Activated gamma-delta T cell (primary cell): Measurements from ENCODE around the gene RPL27A.

Experiments
- DNase-seq: peaks from one replicate; lab custom pipeline; 2025; lab: John Stamatoyannopoulos, UW

The RPL27A gene

GRCh38 chr11:8699903-8700302, 17.3 kb downstream of the RPL27A start:
- DNase-seq = no peak

DNA sequence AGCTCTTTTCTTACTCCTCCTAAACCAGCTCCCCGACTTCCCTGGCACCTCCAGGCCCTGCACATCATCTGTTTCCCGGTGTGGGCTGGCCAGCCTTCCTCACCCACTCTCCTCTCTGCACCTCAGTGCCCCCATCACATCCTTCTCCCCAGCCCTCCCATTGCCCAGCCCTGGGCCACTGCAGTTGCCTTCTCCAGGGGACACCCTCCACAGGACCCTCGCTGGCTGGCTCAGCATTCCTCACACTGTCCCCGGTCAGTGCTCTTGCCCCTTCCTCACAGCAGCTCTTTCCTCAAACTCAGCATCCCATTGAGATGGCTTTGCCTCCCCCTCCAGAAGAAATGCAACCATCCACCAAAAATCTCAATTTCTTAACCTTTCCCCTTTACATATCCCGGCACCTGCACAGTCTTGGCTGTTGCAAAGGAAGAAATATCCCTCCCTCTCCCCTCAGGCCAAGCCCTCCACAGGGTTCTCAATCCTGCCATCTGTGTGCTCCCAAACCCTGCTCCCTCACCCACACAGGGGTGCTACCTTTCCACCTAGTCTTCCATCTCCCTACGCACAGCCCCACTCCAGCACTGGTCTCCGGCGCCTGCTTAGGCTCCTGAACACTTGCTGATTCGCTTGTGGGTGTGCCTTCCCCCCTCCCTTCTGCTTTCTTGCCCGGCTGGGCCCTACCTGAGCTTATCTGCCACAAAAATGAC, 19.5 kb downstream of the RPL27A start:
- DNase-seq = no peak

DNA sequence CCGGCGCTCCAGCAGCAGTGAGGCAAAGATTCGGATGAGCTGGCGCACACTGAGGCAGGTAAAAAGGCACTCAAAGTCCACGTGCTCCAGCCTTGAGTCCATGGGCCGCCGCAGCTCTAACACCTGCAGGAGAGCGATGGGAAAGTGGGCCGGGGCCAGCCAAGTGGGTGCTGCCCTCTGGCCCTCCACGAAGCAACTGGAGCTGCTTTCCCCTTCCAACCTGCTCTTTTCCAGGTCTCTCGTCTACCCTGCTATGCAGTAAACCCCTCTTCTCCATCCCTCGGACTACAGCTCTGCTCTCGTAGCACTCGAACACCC, 20.0 kb downstream of the RPL27A start:
- no peak for DNase-seq

DNA sequence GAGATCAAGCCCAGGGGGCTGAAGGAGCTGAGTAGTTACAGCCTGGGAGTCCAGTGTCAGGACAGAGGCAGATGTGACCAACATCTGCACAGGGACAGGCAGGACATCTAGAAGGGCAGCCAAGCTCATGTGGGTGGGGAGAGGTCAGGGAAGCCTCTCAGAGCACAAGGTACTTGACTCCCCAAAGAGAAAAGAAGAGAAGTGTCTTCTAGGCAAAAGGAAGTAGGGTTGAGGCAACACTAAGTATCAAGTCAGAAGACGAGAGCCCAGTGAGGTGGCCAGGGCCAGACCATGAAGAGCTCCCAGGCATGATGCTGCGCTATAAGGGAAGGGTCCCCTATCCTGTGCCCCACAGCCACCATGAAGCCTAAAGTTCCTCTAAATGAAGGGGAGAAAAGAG, 21.5 kb downstream of the RPL27A start:
- no peak for DNase-seq

GRCh38 chr11:8705146-8705545, 22.6 kb downstream of the RPL27A start:
- DNase-seq = no peak

DNA sequence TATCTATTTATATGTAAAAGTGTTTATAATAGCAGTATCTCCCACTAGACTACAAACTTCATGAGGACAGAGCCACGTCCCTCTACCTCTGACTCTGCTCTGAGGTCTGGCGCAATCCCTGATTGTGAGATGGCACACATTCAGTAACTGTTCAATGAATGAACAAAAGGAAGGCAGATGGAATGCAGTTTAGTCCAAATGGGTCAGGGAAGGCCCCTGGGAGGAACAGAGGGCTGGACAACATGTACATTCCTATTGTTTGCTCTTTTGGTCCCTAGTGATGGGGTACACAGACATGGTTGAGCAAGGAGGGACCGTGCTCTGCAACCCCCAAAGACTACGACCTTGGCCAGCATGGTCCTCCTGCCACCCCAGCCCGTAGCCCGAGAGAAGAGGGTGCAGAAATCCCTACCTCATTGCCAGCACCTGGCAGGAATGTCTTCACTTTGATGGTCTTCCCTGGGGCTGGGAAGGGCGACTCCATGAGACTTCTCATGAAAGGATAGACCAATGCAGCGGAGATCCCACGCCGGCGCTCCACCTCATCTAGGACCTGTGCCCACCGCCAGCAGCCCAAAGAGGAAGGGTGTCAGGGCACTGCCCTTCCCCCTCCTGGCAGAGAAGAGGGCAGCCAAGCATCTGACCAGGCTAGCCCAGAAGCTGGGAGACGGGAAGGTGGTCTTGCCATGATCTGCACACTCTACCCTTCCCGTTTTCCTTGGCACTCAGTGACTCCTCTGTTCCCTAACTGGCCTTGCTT, 24.3 kb downstream of the RPL27A start:
- no peak for DNase-seq

GRCh38 chr11:8707541-8708191, 25.1 kb downstream of the RPL27A start:
- DNase-seq = no peak

DNA sequence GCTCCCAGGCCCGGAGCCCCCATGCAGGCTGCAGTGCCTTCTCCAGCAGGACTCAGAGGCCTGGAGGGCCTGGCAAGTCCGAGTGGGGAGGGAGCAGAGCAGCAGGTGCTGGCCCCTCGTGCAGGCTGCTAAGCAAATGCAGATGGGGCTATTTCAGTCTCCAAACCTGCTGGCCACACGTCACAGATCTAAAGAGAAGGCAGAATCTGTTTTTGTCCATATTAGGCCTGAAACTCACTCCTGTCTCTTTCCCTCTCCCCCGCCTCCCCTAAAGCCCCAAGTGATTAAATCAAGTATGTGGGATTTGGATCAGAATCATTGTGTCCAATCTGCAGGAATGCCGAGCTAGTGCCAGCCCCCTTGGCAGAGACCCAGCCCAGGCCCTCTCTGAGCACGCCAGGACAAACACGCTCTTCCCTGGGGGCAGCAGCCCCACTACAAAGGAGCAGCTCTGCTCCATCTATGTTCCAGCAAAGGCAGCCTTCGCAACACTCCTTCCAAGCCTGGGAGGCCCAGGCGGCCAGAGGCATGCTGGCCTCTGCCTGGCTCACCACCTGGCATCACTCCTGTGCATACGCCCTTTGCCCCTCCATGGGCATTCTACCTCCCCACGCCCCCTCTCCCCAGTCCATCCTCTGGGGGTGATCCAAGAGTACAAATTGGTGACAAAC, 26.5 kb downstream of the RPL27A start:
- DNase-seq = no peak

- no peak for DNase-seq
These were observed 27.2 kb downstream of the RPL27A start for GRCh38 chr11:8709777-8710176.

DNA sequence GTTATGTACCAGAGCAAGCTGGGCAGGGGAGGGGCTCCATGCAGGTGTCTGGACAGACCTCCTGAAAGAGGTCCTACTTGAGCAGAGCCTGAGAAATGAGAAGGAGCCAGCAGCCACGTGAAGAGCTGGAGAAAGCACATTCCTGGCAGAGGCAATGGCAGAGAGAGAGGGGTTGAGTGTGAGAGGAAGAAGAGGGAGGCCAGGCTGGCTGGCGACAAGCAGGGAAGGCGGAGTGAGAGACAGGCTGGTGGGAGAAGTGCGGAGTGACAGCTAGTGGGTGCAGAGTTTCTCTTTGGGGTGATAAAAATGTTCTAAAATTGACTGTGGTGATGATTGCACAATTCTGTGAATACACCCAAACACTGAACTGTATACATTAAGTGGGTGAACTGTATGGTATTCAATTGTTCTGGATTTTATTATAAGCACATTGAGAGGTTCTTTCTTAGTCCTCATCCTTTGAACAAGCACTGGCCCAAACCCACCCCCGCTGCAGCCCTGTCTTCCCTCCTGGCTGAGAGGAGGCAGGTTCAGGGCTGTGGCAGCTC, 29.4 kb downstream of the RPL27A start:
- DNase-seq = no peak

DNA sequence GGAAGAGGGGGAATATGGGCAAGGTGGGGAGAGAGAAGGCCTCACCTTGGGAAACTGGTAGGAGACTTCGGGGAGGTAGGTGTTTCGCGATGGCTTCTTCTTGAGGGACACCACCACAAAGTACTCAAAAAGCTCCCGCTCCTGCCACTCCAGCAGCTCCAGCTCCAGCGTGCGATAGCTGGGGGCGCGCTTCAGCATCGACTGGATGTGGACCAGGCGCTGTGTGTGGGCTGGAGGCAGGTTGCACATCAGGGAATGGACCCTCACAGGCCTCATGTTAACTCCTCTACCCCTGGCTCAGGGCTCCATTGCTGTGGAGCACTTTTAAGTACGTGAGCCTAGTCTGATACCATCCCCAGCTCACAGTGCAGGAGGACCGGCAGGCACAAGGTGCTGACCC, 29.9 kb downstream of the RPL27A start:
- no peak for DNase-seq

GRCh38 chr11:8713760-8714454, 31.3 kb downstream of the RPL27A start:
- DNase-seq = no peak

GRCh38 chr11:8714622-8715225, 32.1 kb downstream of the RPL27A start:
- DNase-seq = no peak

- DNase-seq = no peak
These were observed 32.9 kb downstream of the RPL27A start for GRCh38 chr11:8715501-8715900.

DNA sequence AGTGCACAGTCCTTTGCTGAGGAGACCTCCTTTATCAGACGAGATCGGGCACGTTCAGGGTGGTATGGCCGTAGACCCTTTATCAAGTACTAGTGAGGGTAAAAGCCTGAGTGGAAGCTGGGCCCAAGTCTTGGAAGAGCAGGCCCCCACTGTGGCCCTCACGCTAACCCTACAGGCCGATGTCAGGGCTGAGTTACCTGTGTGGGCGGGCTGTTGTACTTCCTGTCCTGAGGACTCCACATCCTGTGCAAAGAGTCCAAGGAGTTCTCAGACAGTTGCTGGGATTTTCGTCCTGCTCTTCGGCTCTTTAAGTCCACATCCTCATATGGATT, 34.9 kb downstream of the RPL27A start:
- DNase-seq = no peak

GRCh38 chr11:8717876-8718753, 35.5 kb downstream of the RPL27A start:
- no peak for DNase-seq

- DNase-seq = no peak
These were observed 36.6 kb downstream of the RPL27A start for GRCh38 chr11:8719211-8719649.

- DNase-seq = no peak
These were observed 37.1 kb downstream of the RPL27A start for GRCh38 chr11:8719721-8720120.

DNA sequence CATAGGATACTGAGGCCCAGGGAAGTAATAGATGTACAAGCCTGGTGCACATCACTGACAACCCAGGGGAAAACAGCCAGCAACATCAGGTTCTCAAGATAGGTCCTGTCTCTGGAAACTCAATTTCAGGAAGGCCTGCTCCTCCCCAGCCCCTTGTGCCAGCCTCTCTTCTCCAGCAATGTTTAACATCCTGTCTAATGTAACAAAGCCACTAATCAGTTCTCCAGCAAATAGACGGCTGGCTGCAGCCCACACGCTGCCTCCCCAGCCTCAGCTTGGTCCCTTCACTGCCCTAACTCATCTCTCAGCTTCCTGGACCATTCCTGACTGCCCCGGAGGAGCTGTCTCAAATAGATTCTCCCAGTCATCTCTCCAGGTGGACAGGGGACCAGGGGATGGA, 37.8 kb downstream of the RPL27A start:
- DNase-seq = no peak

GRCh38 chr11:8720868-8721608, 38.4 kb downstream of the RPL27A start:
- DNase-seq = no peak
